Measurements from ENCODE around the gene BLOC1S3.

The BLOC1S3 gene

DNA sequence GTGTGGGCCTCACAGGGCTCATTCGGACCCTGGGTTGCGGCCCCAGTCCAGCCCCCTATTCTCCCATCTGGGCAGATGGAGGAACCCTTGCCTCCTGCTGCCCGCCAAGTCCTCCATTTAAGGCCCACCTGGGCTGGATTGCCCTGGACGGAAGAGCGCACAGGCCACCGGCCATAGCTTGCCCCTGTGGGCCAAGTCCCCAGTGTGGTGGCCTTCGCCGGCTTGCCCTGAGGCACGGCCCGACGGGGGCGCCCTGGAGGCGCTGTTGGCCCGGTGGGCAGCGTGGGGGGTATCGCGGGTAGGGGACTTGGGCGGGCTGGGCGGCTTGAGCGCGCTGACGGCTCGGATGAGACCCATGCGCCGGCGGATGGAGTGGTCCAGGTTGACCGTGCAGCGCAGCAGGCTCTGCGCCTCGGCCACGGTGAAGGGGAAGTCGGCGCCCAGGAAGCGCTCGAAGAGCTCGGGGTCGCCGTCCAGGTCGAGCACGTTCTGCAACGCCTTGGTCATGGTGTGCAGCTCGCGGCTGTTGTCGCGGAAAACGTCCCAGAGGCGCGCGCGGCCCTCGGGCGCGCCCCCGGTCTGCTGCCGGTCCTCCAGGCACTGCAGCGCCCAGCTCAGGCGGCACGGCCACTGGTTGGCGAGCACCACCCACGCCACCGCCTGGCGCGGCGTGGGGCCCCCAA, 26.6 kb upstream of the BLOC1S3 start:
- DNase-seq (ENCODE audit: low read depth) = no peak
- TF ChIP-seq, protein P1, sequence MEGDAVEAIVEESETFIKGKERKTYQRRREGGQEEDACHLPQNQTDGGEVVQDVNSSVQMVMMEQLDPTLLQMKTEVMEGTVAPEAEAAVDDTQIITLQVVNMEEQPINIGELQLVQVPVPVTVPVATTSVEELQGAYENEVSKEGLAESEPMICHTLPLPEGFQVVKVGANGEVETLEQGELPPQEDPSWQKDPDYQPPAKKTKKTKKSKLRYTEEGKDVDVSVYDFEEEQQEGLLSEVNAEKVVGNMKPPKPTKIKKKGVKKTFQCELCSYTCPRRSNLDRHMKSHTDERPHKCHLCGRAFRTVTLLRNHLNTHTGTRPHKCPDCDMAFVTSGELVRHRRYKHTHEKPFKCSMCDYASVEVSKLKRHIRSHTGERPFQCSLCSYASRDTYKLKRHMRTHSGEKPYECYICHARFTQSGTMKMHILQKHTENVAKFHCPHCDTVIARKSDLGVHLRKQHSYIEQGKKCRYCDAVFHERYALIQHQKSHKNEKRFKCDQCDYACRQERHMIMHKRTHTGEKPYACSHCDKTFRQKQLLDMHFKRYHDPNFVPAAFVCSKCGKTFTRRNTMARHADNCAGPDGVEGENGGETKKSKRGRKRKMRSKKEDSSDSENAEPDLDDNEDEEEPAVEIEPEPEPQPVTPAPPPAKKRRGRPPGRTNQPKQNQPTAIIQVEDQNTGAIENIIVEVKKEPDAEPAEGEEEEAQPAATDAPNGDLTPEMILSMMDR (conservative IDR thresholded peaks at IDR 0.05; ENCODE audit: low read depth, low read length) = no peak
- H3K4me3 ChIP-seq (ENCODE audit: low read depth, low read length) = no peak overlapping the region

DNA sequence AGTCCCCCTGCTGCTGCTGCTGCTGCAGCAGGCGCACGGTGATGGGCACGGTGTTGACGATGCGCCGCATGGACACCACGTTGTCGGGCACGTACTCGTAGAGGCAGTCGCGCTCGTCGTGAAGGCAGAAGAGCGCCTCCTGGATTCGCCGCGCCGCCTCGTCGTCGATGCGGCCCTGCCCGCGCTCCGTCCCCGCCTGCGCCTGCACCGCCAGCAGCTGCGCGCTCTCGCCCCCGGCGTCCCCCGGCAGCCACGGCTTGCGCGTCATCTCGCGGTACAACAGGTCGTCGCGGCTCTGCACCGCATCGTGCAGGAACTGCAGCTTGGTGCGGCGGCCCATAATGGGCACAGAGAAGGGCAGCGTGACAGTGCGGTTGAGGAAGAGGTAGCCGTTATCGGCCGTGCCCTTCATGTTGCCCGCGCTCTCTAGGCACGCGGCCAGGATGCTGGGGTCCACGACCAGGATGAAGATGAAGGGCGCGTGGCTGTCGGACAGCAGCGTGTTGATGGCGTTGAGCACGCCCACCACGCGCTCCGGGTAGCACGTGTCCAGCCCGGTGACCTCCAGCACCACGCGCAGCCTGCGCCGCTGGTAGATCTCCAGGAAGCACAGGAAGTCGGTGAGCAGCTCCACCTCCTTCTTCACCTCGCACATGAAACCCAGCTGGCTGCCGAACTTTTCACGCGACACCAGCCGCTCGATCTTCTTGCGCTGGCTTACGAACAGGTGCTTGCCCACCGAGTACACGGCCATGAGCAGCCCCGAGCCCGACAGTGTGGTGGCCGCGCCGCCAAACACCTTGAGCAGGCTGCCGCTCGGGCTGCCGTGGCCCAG, 25.9 kb upstream of the BLOC1S3 start:
- DNase-seq (ENCODE audit: low read depth) = peak; percentile 78
- TF ChIP-seq, protein P1 (conservative IDR thresholded peaks at IDR 0.05; ENCODE audit: low read depth, low read length) = peak; percentile 2
- no peak overlapping the region for H3K4me3 ChIP-seq (ENCODE audit: low read depth, low read length)

DNA sequence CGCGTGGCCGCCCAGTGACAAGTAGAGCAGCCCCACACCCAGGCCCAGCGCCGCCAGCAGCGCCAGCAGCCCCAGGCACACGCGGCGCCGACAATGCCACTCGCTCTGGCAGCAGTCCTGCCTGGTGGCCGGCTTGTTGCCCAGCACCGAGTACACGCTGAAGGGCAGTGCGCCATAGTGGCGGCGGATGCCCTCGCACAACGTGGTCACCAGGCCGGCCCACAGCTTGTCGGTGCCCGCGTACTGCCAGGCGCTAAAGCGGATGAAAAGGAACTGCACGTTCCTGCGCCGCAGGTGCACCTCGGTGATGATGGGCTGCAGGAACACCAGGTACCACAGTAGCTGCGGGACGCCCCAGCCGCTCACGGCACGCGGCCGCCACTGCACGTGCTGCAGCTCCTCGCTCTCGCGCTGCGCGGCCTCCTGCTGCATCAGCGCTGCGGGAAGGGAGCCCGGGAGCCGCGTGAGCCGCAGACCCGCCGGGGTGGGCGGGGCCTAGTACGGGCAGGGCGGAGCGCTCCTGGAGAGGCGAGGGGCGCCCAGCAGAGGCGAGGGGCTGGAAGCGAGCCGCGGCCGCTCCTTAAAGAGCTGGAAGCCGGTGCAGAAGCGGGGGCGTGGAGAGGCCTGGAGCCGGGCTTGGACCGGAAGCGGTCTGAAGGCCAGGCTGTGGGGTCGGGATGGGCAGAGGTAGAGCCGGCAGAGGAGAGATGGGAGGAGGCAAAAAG, 25.1 kb upstream of the BLOC1S3 start:
- H3K4me3 ChIP-seq (ENCODE audit: low read depth, low read length) = no peak overlapping the region
- DNase-seq (ENCODE audit: low read depth) = peak; percentile 75
- TF ChIP-seq, protein P1 (conservative IDR thresholded peaks at IDR 0.05; ENCODE audit: low read depth, low read length) = no peak

DNA sequence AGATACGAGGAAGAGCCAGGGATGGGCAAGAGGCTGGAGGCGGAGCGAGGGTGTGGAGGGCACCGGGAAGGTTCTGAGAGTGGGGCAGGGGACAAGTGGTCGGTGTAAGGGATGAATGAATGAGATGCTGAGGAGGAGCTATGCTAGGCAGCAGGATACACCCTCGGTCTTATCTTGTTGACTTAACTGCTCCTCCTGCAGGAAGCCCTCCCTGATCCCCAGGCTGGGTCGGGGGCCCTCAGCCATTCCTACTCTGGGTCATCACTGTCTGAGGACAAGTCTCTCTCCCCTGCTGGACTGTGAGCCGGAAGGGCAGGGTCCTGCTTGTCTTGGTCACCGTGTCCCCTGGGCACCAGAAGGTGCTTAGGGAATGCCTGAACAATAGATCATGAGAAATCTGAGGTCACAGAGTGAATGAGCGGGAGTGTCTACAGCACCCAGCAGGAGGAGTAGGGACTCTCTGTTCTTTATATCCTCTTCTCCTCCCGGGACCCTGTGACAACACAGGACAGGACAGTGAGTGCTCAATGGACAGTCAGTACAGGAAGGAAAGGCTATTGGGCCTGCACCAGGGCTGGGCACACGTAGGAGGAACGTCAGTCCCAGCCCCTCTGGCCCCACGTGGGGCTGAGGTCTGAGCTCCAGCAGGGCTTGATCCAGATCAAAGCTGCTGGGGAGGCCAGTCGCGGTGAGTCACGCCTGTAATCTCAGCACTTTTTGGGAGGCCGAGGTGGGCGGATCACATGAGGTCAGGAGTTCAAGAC, 24.3 kb upstream of the BLOC1S3 start:
- TF ChIP-seq, protein P1 (conservative IDR thresholded peaks at IDR 0.05; ENCODE audit: low read depth, low read length) = peak; percentile 11
- no peak overlapping the region for H3K4me3 ChIP-seq (ENCODE audit: low read depth, low read length)
- DNase-seq (ENCODE audit: low read depth) = peak; percentile 96

DNA sequence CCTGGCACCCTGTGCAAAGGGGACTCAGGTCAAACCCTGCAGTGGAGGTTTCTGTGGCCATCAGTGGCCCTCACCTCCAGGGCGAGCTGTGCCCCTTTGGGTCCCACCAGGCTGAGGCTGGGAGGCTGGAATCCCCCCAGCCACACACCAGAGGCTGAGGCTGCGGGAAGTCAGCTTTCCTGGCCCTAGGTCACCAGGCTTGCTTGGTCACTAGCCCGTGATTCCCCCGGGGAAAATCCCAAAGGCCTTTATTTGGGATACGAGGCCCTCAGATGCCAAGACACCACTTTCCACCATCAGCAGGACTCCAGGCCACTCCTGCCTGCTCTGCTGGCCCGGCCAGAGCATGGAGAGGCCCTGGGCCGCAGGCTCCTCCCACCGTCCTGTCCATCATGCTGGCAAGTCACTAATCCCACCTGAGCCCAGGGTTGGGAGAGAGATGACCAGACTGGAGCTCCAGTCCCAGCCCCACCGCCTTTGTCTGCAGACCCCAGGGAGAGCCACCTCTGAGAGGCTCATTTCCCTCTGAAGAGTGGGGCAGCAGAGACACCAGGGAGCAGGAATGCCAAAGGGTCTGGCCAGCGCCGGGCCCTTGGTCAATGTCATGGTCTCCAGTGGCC, 22.5 kb upstream of the BLOC1S3 start:
- DNase-seq (ENCODE audit: low read depth) = no peak
- TF ChIP-seq, protein P1 (conservative IDR thresholded peaks at IDR 0.05; ENCODE audit: low read depth, low read length) = no peak
- H3K4me3 ChIP-seq (ENCODE audit: low read depth, low read length) = no peak overlapping the region

DNA sequence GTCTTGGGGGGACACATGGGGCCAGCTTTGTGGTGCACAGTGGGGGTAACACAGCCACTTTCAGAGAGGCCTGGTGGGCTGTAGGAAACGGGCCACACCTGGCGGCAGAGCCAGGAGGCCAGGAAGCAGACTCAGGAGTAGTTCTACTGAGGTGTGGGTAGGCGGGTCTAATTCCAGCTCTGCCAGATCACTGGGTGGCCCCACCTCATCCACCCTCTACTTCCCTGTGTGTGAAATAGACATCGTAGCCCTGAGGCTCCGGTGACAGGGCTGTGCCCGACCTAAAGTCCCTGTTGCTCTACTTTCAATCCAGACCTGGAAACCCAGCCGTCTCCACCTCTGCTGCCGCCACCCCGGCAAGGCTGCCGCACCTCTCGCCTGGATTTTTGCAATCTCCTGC, 21.8 kb upstream of the BLOC1S3 start:
- DNase-seq (ENCODE audit: low read depth) = no peak
- no peak overlapping the region for H3K4me3 ChIP-seq (ENCODE audit: low read depth, low read length)
- TF ChIP-seq, protein P1 (conservative IDR thresholded peaks at IDR 0.05; ENCODE audit: low read depth, low read length) = no peak
